Ureter (tissue), 1 donor: ENCODE results near the gene TMEM154. TPM values are rescaled to one million over a fixed set of nuclear protein-coding genes. Genes with fewer than 3 reads are reported as not detected.

ENCODE experiments used
- DNase-seq: peaks from one replicate; pipeline ENCODE4 v3.0.0-alpha.2; 2020; ENCODE audit warnings: low spot score
- total RNA-seq: library from RNA; stranded (reverse); gene quantifications from one replicate; pipeline ENCODE4 v1.2.4, GENCODE V29; 2023
- donor health status: DM: yes; HTN: yes; CAD: no.

The TMEM154 gene
- total RNA-seq, 1 donor from 2014 or later, result 86.5 TPM

DNA sequence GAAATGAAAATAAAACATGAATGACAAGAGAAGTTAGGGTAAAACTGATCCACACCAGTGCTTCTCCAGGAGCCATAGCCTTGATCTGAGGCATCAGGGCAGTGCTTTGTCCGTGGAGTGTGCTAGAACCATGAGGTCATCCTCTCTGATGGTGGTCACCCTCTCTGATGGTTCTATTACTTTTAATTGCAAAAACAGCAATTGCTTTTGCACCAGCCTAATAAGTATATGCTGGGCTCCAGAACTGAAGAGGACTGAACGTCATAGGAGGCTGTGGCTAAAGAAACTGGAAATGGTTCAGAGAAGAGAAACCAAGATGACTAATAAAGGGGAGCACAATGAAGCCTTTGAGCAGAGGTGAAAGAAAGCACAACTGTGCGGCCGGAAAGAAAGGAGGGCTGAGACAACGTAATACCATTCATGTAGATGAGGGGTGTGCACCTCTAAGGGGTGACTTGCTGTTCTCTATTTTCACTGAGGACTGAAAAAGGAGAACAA, 17.0 kb upstream of the TMEM154 start:
- no peak for DNase-seq

DNA sequence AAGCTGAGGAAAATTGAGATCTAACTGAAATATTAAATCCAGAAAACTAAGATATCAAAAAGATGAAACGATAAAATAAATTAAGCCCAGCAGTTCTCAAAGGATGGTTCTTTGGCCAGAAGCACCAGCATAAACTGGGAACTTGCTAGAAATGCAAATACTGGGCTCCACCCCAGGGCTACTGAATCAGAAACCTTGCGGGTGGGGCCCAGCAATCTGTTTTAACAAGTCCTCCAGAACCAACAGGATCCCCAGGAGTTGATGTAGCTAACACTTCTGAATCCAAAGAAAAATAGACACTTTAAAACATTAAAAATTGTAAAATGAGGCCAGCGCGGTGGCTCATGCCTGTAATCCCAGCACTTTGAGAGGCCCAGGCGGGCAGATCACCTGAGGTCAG, 14.1 kb upstream of the TMEM154 start:
- DNase-seq, result no peak

DNA sequence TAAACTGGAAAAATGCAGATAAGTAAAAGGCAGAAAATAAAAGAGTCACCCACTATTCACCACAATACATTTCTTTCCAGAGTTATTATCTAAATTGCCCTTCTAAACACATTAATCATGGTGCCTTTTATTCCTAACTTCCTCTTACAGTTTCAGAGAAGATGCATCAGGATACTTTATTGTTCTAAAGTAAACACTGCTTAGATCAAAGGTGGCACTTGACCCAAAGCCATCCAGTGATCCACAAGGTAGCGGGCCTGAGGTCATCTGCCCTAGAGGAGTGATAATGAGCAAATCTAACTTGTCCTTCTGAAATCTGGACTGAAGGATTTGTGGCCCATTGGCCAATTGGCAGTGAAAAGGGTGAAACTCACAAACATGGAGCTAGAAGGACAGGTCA, 12.0 kb upstream of the TMEM154 start:
- DNase-seq, result no peak

DNA sequence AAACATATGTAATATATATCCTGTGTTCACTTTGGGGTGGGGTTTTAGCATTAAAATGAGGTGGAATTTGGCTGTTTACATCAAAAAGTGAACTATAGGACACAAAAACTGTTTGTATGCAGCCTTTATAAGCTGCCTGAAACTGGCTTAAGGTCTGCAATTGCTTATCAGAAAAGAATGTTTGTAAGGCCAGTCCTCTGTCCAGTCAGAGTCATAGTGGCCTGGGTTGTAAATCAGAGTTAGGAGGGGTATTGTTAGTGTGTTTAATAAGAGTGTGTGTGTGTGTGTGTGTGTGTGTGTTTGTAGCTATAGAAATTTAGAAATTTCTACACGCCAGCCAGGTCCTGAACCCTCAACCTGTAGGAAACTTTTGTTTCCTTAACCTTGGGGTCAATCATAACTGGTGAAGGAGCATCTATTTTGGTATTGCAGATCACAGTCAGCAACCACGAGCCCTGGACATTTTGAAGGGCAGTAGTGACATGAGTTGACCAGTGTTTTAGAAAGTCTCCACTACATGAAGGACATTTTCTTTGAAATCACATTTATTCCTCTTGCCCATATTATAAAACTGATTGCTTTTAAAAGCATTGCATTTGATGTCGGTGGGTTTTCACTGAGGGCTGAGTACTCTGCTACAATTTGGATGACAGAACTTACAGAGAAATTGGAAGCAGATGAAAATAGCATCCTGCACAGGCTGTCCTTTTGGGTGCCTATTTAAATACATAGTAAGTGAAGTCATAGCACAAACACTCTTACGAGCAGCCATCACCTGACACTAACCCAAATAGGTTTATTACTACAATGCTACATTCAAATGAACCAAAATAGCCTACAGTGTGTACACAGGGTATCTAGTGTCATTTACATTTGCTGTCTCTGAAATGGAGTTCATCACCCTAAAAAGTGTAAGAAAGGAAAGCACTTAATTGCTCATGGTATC, 11.2 kb upstream of the TMEM154 start:
- no peak for DNase-seq

DNA sequence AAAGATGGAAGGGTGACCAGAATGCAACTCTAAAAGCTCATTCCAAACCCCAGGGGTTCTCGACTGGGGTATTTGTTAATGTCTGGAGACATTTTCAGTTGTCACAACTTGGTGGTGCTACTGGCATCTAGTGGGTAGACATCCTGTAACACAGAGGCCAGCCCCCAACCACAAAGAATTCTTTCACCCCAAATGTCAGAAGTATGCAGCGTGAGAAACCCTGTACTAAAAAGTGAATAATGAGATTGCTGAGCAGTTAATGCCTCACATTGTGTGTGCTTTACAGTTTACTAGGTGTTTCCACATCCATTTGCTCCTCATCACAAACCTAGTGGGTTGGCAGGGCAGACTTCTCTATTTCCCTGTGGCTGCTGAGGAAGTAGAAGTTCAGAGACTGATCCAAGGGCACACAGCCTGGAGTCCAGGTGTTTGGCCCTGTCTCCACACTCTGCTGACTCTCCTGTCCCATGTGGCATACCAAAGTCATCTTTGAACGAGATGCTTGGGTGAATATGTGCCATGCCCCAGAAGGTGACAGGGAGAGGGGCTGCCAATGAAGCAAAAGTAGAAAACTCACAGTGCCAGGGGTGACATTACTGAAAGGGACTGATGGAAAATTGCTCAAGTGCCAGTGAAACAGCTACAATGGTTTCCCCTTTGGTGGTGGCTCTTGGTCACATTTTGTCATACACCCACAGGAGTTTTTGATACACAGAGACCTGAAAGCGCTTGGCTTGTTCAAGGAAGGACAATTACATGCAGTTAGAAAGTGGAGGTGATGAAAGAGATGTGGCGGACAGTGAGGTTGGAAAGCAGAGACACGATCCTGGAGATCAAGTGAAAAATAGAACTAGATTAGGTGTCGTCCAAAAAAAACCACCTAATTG, 10.1 kb upstream of the TMEM154 start:
- no peak for DNase-seq

DNA sequence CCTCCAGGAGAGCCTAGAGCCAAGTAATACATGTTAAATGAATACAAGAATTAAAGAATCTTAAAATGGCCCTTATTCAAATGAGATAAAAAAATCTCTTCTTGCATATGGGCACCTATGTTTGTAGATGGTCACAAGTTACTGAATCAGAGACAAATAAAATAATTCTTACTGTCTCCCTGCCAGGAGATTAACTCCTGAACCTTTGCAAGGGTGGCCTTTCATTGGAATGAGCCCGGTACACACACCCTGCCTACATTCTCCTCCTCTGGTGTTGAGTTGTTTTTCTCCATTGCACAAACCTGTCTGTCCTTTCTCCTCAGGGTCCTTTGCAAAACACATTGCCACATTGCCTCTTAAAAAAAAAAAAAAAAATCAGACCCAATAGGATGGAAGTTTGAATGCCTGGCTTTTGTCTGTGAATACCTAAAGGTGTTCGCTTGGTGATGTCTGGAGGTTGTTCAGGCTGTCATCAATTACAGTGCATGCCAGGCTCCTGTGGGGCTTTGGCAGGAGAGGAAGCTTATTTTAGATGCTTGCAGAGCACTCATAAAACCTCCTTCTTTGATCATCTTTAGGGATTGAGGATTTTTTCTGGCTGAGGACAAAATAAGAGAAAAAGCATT, 8.3 kb upstream of the TMEM154 start:
- DNase-seq, result no peak

DNA sequence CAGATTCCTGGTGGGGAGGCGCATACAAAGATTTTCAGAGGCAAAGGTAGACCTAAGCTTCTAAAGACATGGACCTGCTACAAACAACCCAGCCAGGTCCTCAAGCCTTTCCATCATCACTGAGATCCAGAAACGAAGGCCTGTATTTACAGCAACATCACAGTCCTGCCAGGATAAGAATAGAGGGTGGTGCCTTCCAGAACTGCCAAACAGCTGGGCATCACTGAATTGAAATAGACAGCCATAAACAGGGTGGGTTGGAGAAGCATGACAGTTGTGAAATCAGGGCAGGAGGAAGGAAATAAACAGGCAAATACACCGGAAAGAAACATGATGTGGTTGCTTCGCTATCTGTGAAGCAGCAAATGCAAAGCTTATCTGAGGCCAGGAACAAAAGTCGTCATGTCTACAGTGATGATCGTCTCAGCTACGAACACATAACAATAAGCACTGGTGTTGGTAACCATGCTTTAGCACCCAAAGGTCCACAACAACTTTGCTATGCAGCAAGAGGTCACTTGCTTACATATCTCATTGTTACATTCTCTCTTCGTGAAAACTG, 6.7 kb upstream of the TMEM154 start:
- no peak for DNase-seq

DNA sequence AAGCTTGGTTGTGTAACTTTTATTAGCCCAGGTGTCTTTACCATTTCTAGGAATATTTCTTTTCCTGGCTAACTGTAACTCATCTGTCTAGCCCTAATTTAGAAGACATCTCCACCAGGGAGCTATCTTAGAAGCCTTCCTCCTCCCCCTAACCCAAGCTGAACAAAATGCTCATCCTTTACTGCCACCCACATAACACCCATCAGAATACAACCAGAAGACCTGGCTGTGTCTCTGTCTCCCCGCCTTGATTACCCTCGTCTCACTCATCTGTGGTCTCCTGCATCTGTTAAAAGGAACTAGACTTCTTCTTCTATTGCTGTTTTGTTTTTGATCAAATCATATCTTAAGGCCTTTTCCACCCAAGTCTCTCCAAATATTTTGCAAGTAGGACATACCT, 4.8 kb upstream of the TMEM154 start:
- DNase-seq, result no peak

DNA sequence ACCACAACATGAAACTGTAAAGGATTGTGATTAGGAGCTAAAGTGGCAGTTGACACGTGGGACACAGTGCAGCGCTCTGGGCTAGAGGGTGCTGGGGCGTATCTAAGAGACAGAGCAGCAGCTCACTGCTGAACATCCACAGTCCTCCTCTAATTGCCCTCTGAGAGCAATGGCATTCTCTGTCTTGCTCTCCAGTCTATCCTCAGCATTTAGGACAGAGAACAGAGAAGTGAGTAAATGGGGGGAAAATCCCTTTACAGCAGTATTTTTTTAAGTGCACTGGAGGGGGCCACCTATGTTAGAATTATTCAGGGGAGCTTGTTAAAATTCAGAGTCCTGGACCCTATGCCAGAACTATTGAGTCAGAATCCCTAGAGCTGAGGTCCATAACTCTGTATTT, 4.2 kb upstream of the TMEM154 start:
- DNase-seq, result no peak

DNA sequence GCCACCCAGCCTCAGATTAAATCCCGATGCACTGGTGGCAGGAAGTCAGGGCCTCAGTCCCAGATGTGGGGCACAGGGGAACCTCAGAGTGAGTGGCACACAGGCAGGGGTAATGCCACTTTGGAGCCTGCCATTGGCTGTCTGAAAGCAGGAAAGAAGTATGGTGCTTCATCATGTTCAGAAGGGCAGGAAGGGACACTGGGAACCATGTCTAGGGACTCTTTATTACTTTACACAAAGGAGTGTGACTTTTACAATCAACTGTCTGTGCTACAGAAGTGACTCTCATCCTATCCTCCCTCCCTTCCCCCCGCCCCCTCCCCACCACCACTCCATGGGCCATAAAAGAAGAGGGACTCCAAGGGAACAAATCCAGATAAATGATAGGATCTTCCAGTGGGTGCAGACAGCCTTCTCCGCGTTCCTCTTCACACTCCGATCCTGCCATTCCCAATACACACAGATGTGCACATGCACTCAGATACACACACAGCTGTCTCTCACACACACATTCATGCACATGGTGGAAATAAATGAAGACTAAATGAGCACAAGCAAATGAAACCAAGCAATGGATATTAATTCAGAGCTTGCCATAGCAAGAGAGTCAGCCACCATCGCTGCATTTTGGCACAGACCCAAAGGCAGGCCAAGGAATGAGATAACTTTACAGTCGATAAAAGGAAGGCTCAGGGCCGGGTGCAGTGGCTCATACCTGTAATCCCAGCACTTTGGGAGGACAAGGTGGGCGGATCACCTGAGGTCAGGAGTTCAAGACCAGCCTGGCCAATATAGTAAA, 2.5 kb upstream of the TMEM154 start:
- DNase-seq, result no peak

DNA sequence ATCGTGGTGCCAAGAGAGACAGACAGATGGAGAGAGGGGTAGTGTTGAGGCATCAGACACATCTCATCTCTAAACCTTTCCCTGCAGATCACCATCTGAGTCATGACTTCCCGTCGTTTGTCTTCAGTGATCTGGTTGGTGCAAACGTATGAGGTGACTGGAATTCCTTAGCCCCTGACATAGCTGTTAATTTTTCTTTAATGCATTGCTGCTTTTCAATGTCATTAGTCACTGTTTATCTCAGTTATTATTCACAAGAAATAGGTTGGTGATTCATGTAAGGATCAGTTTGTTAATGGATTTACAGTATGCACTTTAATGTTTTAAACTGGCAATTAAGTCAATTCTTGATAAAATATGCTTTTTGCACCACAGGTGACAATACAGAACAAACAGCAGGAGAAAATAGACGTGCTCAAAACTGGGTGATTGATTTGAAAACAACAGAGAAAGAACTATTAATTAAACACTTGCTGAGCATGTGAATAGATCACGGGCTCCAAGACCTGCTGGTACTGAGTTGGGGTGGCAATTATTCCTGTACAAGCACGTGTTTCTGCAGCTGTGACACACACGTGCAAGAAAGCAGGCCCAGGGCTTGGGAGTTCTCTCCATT, 1.3 kb upstream of the TMEM154 start:
- no peak for DNase-seq

DNA sequence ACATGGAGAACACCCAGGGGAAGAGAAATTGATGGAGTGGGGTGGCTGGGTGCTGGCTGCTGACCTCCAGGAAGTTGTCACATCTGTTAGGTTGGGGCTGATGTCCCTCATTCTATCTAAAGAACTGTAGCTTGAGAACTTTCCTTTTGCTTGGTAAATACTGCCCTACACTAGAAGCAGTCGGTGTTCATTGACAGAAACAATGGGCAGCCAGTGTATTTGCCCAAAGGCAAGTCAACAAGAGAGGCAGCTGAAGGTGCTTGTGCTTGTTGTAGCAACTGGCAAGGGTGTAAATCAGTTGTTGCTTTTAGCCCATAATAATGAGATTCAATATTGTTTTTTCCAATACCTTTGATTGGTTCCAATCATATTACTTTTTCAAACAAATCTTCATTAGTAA, 956 bp downstream of the TMEM154 start:
- no peak for DNase-seq

DNA sequence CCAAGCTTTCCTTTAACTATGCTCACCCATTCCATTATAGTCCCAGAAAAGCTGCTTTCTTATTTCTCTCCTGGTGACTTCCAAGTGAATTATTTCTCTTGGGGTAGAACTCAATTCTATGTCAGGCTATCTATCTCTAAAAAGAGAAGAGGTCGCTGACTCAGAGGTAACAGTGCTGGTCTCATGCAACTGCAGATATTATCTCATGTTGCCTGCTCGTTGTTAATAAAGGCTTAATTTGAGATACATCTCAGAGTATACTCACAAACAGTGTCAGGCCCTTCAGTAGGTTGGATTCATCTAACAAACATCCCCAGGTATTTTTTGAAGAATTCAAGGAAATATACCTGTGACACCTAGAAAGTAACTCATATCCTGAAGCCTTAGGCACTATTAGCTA, 2.7 kb downstream of the TMEM154 start:
- DNase-seq, result no peak

DNA sequence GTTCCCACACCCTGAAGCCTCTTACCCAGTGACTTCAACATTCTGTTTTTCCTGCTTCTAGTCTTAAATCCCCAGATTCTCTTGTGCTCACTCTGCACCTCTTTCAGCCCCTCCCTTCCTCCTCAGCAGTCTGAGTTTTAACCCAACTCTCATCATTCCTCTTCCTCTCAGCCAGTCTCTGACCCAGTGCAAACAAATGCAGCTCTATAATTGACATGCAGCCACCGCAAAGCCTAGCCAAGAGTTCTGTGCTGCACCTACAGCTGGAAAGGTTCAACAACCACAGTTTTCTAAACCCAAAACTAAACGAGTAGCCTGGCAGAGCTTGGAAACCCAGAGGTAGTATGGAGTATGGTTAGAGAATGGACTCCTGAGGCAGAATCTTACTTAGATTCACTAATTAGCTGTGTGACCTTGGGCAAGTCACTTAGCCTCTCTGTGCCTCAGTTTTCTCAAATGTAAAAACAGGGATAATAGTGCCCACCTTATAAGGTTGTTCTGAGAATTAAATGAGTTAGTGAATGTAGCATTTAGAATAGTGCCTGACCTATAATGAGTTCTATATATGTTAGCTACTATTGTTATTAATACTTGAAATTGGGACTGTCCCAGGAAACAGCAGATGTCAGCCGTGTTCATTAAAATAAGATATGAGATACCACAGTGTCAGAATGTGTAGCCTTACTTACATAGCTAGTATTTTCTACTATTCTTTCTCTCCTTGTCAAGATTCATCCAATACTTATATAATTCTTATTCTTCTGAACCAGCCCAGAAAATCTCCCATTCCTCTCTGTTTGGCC, 3.5 kb downstream of the TMEM154 start:
- DNase-seq, result no peak

DNA sequence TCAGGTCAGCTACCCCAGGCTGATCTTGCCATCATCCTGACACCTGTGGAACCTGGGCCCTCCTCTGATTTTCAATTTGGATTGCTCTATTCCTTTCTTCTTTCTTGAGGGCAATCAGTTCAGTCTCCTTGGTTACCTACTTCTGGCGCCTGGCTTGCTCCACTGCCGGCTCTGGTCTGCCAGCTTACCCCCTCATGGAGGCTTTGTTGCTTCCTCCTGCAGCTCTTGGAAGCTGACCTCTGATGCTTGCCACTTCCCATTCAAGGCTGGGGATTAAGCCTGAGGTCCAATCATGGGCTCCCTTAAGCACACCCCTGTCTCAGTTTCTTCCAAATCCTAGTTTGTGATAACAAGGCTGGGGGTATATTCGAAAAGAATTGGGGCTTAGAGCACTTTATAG, 5.4 kb downstream of the TMEM154 start:
- DNase-seq, result no peak

DNA sequence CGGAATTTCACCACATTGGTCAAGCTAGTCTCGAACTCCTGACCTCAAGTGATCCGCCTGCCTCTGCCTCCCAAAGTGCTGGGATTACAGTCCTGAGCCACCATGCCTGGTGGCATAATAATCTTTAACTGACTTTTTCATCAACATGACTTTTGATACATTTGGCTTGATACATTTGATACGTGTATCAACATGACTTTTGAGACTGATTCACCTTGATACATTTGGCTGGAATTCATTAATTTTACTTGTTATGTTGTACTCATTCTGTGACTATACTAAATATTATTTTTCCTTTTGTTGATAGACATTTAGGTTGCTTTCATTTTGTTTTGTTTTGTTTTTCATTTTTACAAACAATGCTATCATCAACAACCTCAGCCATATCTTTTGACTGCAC, 6.3 kb downstream of the TMEM154 start:
- no peak for DNase-seq

DNA sequence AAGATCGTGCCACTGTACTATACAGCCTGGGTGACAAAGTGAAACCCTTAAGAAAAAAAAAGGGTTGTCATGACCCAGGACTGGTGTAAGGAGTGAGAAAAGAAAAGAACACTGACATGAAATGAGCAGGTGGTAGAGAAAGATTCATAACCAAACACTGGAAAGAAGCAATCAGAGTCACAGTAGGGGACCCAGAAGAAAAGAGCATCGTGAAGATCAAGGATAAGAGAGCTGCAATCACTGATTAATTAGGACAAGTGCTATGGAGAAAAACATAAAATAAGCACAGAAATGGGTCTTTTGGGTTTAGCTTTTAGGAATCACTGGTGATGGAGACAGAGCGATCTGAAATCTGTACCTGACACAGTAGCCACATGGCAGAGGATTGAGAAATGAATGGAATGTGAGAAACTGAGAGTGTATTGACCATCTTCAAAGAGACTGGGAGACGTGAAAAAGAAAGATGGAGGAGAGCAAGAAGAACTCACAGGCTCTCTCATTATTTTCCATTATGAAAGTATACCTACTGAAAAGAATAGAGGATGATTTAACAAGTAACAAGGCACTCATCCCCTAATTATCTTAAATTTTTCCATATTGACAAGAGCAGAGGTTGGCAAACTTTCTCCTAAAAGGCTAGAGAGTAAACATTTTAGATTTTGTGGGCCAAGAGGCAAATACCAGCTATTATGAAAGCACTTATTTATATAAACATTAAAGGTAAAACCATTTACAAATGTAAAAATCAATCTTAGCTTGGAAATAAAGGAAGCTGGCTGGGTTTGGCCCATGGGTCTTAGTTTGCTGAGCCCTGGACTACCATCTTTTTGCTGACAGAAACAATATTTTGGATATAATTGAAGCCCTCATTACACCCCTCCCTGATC, 7.3 kb downstream of the TMEM154 start:
- no peak for DNase-seq

DNA sequence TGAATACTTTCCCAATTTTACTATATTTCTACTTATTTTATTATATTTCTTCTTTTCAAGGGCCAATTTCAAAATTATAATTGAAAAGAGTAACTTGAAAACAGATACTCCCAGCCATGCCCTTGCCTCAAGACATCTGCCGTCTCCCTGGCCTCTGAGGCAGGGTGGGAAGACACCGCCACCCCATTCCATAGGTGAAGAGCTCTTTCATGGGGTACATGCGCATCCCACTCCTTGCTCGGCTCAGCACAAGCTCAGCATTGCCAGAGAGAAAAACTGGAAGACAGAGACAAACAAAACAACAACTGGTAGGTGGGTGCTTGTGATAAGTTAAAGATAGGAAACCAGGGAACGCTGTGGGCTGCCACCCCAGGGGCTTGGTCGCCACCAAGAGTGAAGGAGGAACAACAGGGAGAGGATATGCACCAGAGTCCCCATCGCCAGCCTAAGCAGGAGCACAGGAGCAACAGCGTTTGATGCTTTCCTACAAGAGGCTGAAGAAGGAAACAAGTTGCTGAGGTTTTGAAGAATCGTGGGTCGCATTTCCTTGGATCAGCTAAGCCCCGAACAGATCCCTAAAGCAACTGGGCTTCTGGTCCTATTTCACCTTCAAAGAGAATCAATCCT, 11.3 kb downstream of the TMEM154 start:
- no peak for DNase-seq
